SJCRH30 (cell line): Measurements from ENCODE around the gene ATOH1. TPM values are rescaled to one million over a fixed set of nuclear protein-coding genes. Genes with fewer than 3 reads are reported as not detected.

ENCODE experiments used
- DNase-seq, 2 experiments: peaks; one replicate each; pipeline ENCODE4 v3.0.0-alpha.2; 2015 to 2020
- H3K27ac ChIP-seq: fragments of 250-450 bp; sonication (Bioruptor Pico); 2 replicates; pipeline ENCODE4 v1.5.1; 2020; ENCODE audit warnings: mild to moderate bottlenecking, moderate library complexity
- H3K27me3 ChIP-seq: fragments of 250-450 bp; sonication (Bioruptor Pico); 2 replicates; pipeline ENCODE4 v1.5.1; 2020; ENCODE audit warnings: mild to moderate bottlenecking, moderate library complexity
- H3K36me3 ChIP-seq: fragments of 250-450 bp; sonication (Bioruptor Pico); 2 replicates; pipeline ENCODE4 v1.5.1; 2020; ENCODE audit warnings: mild to moderate bottlenecking, moderate library complexity
- H3K4me1 ChIP-seq: fragments of 250-450 bp; sonication (Bioruptor Pico); 2 replicates; pipeline ENCODE4 v1.5.1; 2020; ENCODE audit warnings: mild to moderate bottlenecking, moderate library complexity
- H3K4me3 ChIP-seq: fragments of 250-450 bp; sonication (Bioruptor Pico); 2 replicates; pipeline ENCODE4 v1.5.1; 2020; ENCODE audit warnings: mild to moderate bottlenecking, moderate library complexity
- H3K9me3 ChIP-seq: fragments of 250-450 bp; sonication (Bioruptor Pico); replicated peaks from 2 replicates; pipeline ENCODE4 v1.5.1; 2020; ENCODE audit warnings: mild to moderate bottlenecking, moderate library complexity
- total RNA-seq: library from RNA; depleted of rRNA; stranded (reverse); fragments of >200 nt; shearing (Covaris generic); gene quantifications from 2 replicates; pipeline ENCODE4 v1.2.3, GENCODE V29; 2014

ATOH1 gene
- total RNA-seq, 1 experiment from 2014 or later = not detected

DNA sequence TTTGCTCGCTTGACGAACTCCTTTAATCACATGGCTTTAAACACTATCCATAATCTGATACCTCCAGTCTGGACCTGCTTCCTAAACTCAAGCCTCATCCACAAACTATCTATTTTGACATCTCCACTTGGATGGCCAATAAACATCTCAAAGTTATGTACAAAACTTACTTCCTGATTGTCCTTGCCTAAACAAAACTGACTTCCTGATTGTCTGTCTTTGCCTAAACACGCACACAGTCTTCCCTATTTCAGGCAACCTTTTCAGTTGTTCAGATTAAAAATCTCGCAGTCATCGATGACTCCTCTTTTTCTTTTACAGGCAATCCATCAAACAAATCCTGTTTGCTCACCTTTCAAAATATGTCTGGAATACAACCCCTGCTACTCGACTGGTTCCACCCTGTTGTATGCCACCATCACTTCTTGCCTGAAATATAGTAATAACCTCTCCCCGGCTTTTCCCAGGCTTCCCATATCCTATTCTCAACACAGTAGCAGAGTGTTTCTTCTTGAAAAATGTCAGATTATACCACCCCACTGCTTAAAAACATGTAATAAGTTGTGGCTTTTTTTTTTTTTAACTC is 39.0 kb downstream of the ATOH1 start:
- H3K36me3 ChIP-seq = no peaks in the 10 kb centered on the region
- no peak for DNase-seq
- H3K27ac ChIP-seq = no peak overlapping the region
- no peaks in the 10 kb centered on the region for H3K4me1 ChIP-seq
- H3K4me3 ChIP-seq = no peak overlapping the region
- H3K9me3 ChIP-seq = no peaks in the 10 kb centered on the region
- H3K27me3 ChIP-seq = no peaks in the 10 kb centered on the region

DNA sequence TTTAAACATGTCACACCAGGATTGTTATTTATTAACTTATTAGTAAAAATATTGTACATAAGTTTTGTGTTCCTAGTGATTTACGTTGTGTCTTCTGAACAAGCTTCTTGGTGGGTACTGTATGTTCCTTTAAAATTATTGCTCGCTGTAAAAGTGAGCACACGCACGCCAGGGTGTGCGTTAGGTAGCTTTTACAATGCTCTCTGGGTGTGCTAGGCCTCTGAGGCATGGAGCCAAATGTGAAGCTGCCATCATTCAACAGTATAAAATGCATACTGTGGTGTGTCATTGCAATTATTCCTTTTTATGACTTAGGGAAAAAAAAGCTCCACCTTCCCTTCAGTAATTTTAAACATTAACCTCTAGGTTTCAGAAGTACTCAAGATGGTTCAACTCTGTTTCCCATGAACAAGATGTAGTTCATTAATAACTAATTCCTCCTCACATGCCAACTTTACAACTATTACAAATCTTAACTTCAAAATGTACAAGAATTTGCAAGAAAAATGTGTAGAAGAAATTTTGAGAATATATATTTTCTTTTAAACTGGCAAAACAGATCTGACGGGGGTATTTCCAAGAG is 42.4 kb downstream of the ATOH1 start:
- no peak overlapping the region for H3K27ac ChIP-seq
- no peaks in the 10 kb centered on the region for H3K9me3 ChIP-seq
- H3K36me3 ChIP-seq = no peaks in the 10 kb centered on the region
- H3K27me3 ChIP-seq = no peaks in the 10 kb centered on the region
- no peak overlapping the region for H3K4me3 ChIP-seq
- no peak for DNase-seq
- H3K4me1 ChIP-seq = no peaks in the 10 kb centered on the region

DNA sequence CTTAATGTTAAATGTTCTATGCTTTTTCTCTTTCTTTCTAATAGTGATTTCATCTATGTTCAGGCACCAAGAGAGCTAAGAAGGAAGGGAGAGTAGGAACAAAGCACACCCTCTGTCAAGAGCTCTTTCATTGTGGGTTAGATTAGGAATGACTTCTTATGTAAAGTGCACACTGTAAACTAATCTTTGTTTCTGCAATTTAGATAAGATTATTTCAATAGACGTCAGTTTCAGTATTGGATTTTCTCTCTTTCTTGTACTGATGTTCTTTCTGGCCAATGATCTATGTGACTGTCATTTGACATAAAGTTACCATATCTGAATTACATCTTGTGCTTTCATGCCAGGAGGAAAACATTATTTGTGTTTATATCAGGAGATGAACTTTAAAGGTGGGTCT is 48.2 kb downstream of the ATOH1 start:
- no peak for DNase-seq
- H3K4me1 ChIP-seq = no peaks in the 10 kb centered on the region
- H3K27ac ChIP-seq = no peak overlapping the region
- H3K36me3 ChIP-seq = no peaks in the 10 kb centered on the region
- H3K9me3 ChIP-seq = no peaks in the 10 kb centered on the region
- no peak overlapping the region for H3K4me3 ChIP-seq
- no peaks in the 10 kb centered on the region for H3K27me3 ChIP-seq

DNA sequence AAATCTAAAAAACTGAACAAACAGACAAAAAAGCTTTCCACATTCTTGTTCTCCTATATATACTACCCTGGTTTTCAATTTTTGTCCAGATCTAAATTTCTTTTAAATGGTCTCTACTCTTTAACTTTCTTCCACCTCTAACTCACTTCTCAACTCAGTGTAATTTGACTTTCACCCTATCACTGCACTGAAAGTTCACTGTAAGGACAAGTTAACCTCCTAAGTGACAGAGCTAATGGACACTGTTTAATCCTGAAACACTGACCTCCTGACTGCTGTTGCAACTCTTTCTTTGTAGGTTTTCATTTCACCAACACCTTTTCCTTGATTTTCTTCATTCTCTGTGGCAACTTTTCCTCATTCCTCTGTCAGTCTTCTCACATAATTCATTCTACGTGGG is 50.0 kb downstream of the ATOH1 start:
- no peaks in the 10 kb centered on the region for H3K27me3 ChIP-seq
- DNase-seq = no peak
- no peaks in the 10 kb centered on the region for H3K36me3 ChIP-seq
- no peaks in the 10 kb centered on the region for H3K9me3 ChIP-seq
- H3K4me1 ChIP-seq = no peaks in the 10 kb centered on the region
- no peak overlapping the region for H3K4me3 ChIP-seq
- H3K27ac ChIP-seq = no peak overlapping the region

DNA sequence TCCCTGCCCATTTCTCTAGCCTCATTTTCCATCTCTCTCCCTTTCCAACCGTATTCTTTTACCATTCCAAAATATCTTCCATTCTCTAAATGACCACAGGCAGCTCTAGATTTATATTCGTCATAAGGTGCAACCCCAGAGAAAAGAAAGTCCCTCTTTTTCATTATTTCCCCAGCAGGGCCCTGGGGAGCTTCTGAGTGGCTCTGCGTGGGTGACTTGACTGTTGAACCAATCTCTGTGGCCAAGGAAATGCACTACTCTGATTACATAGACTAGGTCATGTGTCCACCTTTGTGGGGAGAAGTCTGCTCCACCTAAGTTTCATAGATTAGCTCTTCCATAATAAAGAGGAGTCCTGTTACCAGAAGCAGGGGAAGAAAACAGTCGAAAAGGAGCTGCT is 51.4 kb downstream of the ATOH1 start:
- DNase-seq = no peak
- no peaks in the 10 kb centered on the region for H3K27me3 ChIP-seq
- H3K9me3 ChIP-seq = no peaks in the 10 kb centered on the region
- H3K36me3 ChIP-seq = no peaks in the 10 kb centered on the region
- no peaks in the 10 kb centered on the region for H3K4me1 ChIP-seq
- H3K27ac ChIP-seq = no peak overlapping the region
- H3K4me3 ChIP-seq = no peak overlapping the region
